C4-2B (cell line): Measurements from ENCODE around the gene LDB2.

Source experiments
- ZFX ChIP-seq: fragments of 450-650 bp; IDR thresholded peaks from 2 replicates; pipeline ENCODE4 v1.6.1; 2017
- TF ChIP-seq, protein P1 (sequence below): fragments of 450-650 bp; conservative IDR thresholded peaks from 2 replicates; pipeline ENCODE4 v1.5.1; 2017; ENCODE audit warnings: mild to moderate bottlenecking

DNA sequence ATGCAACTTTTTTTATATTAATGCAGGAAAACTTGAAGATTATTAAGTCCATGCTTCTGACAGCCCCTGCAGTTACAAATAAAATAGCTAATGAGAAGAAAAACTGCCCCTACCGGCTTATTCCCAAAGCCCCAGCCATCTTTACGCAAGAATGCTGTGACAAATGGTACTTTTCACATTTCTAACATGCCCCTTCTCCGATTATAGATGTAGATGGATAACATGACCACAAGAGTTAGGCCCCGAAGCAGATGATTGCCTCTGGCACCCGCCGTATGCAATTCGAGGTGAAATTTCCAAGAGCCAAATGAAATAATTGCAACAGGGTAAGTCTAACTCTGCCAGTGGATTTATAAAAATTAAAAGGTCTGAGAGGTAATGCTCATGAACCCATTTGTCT is 352.8 kb downstream of the LDB2 start:
- TF ChIP-seq, protein P1, sequence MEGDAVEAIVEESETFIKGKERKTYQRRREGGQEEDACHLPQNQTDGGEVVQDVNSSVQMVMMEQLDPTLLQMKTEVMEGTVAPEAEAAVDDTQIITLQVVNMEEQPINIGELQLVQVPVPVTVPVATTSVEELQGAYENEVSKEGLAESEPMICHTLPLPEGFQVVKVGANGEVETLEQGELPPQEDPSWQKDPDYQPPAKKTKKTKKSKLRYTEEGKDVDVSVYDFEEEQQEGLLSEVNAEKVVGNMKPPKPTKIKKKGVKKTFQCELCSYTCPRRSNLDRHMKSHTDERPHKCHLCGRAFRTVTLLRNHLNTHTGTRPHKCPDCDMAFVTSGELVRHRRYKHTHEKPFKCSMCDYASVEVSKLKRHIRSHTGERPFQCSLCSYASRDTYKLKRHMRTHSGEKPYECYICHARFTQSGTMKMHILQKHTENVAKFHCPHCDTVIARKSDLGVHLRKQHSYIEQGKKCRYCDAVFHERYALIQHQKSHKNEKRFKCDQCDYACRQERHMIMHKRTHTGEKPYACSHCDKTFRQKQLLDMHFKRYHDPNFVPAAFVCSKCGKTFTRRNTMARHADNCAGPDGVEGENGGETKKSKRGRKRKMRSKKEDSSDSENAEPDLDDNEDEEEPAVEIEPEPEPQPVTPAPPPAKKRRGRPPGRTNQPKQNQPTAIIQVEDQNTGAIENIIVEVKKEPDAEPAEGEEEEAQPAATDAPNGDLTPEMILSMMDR, result no peak
- no peak for TF ChIP-seq ZFX
